Middle frontal gyrus (tissue), 1 donor: ENCODE measurements around the gene MICU1.
"Not testable (repeated sequence)": the region's sequence is repeated elsewhere in the genome, so short reads cannot be mapped to it uniquely, and the experiment has no call there.

Experiments
- DNase-seq: peaks from one replicate; pipeline ENCODE4 v3.0.0-alpha.2; 2015; ENCODE audit warnings: low spot score; ENCODE audit errors: extremely low spot score

The MICU1 gene

DNA sequence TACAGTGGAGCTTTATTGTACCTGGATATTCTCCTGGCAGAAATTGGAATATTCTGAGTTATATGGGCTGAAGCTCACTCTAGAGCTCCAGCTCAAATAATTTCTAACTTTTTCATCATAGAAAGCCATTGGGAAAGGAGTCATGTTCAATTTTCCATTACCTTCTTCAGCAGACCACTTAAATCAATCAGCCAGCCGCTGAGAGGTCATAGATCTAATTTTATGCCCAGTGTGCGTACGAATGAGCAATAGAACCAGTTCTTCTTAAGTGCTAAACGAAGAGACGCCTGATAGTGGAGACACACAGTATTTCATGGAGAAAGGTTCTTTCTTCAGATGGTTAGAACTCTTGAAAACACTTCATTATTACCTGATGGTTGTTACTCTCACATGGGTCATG, 236.2 kb downstream of the MICU1 start:
- no peak for DNase-seq

DNA sequence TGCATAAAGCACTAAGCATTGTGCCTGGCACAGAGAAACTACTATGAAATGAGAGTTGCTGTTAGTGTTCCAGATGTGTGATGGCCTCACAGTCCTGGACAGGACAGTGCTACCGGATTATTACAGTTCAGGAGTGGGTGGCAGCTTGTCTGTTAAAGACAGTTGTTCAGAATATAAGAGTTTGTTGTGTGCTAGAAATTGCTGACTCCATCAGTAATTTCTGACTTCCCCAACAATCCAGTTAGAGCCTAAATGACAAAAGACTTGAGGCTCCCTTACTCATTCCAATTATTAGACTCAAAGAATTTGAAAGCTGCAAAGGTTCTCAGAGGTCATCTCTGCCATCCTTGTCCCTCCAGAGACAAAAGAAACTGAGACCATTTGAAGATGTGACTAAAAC, 236.9 kb downstream of the MICU1 start:
- no peak for DNase-seq

DNA sequence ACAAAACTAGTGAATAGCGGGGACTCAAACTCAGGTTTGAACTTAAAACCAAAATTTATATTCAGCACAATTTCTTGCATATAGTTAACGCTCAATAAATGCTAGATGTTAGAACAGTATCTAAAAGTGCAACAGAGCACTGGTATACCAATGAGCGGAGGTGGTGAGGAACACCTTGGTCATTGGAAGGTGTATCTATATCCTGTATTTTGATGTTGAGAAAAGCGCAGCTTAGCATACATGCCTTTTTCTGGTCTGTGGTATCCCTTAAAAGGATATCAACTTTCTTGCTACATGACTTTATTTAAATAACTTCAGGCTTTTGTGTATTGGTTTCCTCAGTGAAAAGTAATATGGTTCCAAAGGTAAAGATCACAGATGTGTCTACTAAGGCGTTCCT, 237.8 kb downstream of the MICU1 start:
- no peak for DNase-seq

DNA sequence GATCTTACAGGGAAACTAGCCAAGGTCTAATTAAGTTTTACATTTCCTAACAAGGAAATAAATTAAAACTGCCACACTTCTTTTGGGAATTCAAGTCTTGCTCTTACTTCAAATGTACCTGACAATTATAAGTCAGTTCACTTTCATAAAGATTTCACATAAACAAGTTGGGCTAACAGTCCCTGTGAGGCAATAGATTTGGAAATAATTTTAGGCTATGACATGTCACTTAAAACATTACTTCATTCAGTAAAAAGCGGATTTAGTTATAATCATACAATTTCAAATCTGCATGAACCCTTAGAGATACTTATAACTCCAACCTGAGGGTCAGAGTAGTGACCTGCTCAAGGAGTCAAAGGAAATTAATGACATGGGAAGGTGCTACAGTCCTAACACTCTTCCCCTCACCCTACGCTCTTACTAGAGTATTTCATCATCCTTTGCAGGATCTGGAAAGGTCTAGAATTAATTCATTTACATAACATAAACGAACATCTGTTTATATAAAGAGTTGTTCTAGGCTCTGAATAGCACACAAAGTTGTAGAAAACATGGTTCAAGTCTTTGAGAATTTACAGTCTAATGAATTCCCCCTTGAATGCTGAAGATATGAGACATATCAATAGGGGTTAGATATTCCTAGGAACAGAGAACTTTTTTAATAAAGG, 238.8 kb downstream of the MICU1 start:
- DNase-seq = no peak

DNA sequence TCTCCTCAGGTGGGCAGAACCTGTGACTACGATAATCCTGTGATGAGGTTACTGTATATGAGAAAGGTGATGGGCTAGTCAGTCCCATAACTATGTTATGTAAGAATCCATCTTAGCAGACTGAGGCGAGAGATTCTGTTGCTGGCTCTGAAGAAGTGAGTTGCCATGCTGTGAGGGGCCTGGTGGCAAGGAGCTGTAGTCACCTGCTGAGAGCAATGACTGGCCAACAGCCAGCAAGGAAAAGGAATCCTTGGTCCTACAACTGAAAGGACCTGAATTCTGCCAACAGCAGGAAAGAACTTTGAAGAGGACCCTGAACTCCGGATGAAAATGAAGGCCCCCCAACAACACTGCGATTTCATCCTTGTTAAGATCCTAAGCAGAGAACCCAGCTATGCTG, 240.2 kb downstream of the MICU1 start:
- no peak for DNase-seq

DNA sequence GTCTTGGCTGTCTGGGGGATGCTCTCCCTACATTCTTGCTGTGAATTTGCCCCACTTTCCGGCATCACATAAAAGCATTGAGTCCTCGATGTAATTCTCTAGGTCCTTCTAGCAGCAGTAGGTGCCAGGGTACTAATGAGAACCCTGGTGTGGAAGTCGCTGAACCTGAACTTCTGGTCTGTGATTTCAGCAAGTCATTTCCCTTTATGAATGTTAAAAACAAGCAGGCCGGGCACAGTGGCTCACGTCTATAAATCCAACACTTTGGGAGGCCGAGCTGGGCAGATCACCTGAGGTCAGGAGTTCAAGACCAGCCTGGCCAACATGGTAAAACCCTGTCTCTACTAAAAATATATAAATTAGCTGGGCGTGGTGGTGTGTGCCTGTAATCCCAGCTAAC, 240.9 kb downstream of the MICU1 start:
- DNase-seq = not testable (repeated sequence)

DNA sequence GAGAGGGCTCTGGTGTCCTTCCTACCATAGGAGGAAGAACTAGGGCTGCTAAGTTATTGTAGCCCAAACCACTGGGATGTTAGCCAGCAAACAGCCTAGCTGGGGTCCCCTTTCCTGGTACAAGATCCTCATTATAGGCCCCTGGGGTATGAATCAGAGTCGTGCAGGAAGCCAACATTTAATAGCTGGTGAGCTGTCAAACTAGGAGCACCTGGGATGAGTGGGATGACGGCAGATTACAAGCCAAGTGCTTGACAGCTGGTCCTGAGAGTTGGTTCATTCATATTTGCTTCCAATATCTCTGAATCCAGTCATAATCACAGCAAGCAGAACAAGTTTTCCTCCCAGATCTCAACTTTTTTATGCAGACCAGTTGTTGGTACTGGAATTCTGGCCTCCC, 246.1 kb downstream of the MICU1 start:
- DNase-seq = no peak

DNA sequence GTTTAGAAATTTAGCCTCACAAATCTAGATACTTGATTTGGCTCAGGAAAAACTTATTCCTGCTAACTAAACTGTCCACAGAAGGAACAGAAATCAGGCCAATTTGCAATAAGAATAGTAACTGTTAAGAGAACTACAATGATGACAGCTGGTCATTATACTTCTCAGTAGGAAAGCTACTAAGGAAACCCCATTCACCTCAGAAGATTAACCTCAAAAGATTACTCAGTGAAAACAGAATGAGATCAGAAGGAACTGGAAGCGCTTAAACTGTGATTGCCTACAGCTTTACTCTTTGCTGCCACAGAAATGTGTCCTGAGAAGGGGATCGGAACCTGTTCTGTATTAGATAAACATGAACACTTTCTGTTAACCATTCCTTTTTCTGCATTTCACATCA, 246.8 kb downstream of the MICU1 start:
- no peak for DNase-seq

DNA sequence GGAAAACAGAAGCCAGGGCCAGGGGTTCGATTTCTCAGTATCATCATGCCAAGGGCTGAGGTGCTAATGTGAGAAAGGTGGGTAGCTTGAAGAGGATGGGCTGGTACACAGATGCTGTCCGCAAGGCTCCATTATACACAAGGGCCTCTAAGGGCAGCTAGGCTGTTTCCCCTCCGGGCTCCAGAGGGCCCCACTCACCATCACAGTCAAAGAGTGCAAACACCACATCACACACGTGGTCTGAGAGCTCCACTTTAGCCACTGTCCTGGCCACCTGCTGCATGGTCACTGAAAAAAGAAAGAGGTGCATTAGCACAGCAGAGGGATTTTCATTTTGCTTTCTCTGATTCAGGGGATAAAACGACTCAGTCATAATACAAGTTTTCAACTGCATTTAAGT, 250.3 kb downstream of the MICU1 start:
- DNase-seq = no peak

DNA sequence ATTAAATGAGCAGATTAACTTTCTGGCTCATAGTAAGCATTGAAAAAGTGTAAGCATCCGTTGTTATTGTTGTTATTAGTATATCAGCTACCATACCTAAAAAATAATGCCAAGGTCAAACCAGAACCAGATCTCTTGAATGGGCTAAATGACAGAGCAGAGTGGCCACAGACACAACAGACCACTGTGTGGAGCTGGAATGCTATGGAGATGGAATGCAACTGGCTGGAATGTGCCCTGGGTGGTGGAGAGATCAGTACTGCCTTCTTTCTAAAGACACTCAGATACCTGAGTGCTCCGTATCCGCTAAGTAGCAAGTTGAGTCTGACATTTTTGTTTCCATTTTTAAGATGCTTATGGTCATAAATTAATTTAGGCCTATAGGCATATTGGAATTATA, 250.7 kb downstream of the MICU1 start:
- no peak for DNase-seq

DNA sequence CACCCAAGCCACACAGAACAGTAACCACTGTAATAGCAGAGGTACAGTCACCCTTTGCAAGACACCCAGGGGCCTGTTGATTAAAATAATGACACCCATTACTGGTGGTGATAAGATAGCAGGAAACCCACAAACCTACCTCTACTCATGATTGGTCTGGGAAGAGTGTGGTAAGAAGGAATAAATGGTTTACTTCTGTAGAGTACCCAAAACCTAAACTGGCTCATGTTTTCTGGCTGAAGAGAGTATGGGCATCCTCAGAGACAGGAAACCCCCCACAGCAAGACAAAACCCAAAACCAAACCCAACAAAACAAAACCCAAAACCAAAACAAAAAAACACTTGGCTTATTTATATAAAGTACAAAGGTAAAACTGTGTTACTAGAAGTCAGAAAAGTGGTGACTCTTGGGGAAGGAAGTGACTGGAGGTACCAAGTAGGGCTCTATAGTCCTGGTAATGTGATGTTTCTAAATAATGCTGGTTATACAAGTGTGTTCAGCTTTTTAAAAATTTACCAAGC, 255.6 kb downstream of the MICU1 start:
- DNase-seq = no peak

DNA sequence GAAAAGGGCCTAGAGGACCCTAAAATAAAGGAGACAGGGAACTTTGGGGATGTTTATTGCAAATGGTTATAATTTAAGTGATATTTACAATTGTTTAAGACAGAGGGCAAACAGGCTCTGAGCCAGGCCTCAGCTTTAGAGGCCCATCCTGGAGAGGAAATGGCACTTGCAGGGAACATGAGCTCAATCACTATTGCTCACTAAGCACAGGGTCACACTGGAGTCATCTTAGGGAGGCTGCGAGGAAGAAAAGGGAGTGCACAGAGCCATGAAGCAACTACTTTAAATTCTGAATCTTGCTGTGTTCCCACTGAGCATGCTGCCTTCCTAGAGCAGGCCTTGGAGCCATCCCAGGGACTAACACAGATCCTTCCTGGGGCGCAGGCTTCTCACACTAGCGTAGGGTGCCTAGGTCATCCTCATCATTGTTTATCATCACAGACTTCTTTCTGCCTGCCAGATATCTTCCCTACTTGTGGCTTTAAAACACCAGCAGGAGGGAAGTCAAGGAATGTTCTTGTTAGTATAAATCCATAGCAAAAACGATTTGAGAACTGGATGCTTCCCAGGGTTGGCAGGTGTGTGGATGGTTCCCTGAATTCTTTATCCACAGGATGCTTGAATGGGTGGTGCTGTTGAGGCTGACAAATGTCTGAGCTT, 258.4 kb downstream of the MICU1 start:
- DNase-seq = no peak

DNA sequence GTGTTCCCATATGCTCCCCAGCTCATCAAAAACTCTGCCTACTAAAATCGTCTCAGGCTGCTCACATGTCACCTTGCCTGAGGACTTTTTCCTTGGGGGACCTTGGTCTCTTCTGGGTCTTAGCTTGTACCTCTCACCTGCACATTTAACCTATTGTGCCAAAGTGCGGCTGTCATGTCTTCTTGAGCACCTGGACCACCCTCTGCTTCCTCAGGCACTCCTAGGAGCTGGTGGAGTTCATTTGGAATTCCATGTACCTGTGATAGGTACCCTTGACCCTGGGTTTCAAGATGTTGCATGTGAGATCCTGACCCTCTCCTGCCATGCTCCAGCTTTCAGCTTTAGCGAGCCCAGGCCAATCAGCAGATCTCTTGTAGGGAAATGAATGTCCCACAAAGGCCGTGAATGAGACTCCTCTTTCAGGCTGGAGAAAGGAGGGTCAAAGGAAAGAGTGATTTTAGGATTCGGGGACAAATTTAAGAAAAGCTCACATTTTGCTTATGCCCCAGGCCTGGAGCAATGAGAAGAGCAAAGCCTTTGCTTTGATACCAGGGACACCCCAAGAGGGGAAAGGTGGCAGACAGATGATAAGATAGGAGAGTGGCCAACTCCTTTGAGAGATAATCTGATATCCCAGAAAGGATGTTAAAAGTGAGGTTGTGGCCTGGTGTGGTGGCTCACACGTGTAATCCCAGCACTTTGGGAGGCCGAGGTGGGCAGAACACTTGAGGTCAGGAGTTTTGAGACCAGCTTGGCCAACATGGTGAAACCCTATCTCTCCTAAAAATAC, 260.6 kb downstream of the MICU1 start:
- DNase-seq = no peak

DNA sequence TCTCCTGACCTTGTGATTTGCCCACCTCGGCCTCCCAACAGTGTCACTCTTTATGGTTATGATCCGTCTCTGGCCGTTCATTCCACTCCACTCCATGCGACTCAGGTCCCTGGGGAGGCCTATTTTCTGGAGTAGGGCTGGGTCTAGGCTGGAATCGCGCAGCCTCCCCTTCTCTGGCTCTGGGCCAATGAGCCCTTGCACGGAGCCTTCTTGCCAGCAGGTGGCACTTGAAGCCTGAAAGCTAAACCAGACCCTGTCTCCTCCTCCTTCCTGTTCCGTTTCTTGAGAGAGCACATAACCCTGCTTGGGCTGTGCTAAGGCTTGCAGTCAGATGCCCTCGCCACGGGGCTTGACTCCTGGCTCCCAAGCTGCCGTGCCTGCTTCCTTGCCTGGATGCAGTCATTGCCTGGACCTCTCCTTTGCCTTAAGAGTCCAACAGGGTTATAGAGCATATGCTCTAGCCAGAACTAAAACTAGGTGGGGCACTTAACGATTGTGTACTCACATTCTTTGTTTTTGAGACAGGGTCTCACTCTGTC, 261.6 kb downstream of the MICU1 start:
- DNase-seq = peak; percentile 84

DNA sequence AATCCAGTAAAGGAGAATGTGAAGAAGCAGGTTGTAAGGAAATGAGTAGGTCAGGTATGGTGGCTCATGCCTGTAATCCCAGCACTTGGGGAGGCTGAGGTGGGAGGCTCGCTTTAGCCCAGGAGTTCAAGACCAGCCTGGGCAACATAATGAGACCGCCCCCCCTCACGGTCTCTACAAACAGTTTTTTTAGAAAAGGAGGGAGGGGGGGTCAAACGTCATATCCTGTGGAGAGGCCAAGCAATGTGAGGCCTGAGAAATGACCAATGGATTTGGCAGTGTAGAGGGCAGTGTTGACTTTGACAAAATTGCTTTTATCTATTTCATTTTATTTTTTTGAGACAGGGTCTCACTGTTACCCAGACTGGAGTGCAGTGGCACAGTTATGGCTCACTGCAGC, 268.9 kb downstream of the MICU1 start:
- DNase-seq = no peak

DNA sequence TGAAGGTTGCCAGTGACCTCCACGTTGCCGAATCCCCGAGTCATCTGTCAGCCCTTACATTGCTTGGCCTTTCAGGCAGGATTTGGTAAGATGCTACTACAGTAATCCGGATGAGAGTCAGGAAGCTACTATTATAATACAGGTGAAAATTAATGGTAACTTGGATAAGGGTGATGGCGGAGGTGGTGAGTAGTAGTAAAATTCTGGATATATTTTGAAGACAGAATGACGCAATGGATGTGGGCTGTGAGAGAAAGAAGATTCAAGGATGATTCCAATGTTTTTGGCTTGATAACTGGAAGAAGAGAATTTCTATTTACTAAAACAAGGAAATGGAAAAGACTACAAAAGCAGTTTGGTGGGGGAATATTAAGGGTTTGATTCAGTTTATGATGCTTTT, 269.8 kb downstream of the MICU1 start:
- no peak for DNase-seq

DNA sequence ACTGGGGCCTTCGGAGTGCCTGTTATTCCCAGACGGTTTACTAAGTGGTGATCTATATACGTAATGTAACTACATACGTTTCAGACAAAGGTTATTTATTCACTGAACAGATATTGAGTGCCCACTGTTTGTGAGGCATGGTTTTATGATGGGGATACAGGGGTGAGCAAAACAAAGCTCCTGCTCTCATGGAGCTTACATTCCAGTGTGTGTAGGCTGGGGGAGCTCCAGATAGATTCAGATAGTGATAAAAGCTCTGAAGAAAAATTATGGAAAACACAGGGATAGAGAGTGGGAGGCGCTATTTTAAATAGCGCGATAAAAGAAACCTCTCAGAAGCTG, 270.7 kb downstream of the MICU1 start:
- no peak for DNase-seq

DNA sequence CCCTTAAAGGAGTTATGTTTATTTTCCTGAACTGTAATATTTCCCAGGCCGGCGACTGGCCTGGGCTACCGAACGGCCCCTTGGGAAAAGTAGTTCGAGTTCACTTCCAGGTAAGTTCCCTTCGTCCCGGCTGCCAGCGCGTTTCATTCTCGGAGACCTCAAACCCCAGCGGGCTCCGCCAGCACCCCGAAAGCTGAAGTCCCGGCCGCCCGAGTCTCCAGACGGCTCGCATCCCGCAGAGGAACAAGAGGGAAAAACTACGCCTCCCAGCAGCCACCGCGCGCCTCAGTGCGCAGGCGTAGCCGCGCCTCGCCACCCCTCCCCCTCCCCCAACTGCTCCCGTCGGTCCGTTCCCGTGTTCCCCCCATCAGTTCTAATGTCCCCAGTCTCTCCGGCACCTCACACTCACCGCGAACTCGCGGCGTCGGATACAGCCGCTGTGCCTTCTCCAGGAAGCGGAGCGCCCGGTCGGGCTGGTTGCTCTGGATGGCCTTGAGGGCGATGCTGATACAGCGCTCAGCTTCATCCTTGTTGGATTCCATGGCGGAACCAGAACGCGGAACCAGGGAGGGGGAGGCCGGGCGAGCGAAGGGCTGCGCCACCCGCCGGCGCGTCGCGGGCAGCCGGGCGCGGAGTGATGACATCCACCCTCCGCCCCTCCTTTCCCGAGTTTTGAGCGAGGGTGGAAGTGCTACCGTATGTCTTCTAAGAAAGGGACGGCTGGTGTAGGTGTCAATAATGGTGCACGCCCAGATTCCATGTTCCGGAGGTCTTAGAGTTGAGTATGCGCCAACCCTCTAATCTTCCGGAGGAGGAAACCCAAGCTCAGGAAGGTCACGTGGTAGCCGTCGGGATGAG, 271.3 kb downstream of the MICU1 start, which contains the start of gene DNAJB12:
Gene DNAJB12, minus strand, starts transcription at position 564 of the 858 bp plus-strand sequence. Its CDS starts 22 bp downstream, at position 542.
- peak; percentile 88 for DNase-seq

DNA sequence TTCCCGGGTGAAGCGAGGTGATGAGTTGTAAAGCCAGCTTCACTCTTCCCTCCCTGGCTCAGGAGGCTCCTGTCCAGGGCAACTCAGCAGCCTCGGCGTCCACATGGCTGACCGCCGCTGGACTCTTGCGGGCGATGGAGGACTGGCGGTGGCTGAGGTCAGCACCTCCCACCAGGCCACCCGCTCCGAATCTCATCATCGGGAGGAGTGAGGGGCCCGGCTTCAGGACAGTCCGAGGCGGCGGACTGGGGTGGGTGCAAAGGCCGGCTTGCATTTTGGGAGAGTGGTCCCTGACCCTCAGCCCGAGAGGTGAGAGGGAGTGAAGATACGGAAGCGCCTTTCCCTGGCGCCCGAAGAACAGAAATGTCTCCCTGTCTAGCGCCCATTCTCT, 271.9 kb downstream of the MICU1 start:
- no peak for DNase-seq

DNA sequence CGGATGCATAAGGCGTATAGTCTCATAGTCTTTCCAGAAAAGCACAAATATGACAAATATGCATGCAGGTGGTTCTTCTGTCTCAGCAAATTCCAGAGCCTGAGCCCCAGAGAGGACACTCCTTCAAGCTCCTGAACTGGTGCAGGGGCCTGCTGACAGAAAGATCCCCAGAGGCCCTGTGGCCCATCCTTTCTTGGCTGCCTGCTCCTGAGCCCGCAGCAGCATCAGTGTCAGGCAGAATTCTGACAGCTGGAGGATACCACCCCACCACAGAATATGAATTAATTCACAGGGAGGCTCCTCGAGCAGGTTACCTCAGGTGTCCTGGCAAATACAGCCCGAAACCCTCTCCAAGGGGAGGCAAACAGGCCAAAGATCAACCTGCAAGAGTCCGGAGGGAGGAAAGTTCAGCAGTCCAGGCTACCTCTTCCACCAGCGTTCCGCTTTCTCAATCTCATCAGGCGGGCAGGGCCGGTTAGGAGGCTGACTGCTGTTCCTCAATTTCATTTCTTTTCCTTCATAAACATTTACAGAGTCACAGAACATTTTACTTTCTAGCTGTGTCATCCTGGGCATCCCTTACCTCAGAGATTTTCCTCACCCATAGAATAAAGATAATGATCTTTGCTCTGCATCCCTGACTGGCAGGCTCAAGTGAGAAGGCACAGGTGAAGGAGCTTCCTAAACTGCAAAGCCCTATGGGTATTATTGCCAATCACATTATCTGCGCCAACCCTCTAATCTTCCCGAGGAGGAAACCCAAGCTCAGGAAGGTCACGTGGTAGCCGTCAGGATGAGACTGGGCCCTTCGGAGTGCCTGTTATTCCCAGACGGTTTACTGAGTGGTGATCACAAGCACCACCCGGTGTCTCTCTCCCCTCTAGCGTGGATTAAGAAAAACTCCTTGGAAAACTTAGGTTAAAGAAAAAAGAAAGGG, 272.6 kb downstream of the MICU1 start:
- no peak for DNase-seq
